Measurements from ENCODE around the gene ELF3. TPM values are rescaled to one million over a fixed set of nuclear protein-coding genes. Genes with fewer than 3 reads are reported as not detected.

The ELF3 gene
- total and polyA plus RNA-seq, 2 of the 13 experiments (the other 11 are each of a cell fraction or from before 2014, with no cell fraction given) = 11.5 to 55.1 TPM

DNA sequence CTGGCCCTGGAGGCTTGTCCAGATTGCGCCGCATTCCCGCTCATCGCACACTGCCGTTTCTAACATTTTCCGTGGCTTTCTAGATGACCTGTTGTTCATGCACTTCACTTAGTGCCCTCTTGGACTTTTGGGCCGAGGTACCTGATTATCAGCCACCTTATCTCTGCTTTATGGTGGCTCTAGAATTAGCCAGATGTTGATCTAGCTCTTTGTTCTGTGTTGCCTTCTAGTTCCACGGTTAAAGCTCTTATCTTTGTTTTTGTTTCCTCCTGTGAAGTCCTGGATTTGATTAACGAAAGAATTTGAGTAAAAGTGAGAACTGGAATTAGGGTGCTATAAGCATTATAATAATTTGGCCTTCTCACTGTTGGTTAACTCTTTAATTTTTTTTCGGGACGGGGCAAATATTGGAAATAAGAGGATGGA, 27.0 kb upstream of the ELF3 start:
- ATAC-seq (no peak), DNase-seq (ENCODE audit: low spot score) (peak; percentile 61), FAIRE-seq (peak; percentile 4)
- H3K27me3 ChIP-seq (ENCODE audit: control insufficient read depth in 1 of 2, insufficient read depth in 2 of 2, low read length in 2 of 2) = no peaks in the 10 kb centered on the region
- in situ Hi-C loops (cut with HindIII; ENCODE audit: extremely low pct_ligation_motif_present, low pct_unique_long_range_greater_than_20kb) (no loop called here), intact Hi-C loops (cut with micrococcal nuclease; ENCODE audit: unreplicated experiment) (loop anchor here (5.0 kb wide), 1 partner anchor 96 kb away; the partner anchor contains the start of gene SHISA4)
- CTCF ChIA-PET (ENCODE audit: low intra/inter-chr PET ratio, low total read pairs) = no interaction called here
- H3K4me3 ChIP-seq (replicated peaks in 1 of 3; ENCODE audit: insufficient read depth in 1 of 3, low read depth in 2 of 3, low read length in 3 of 3) = peak overlapping the region; percentile 74 to 91 (median 79)
- no peaks in the 10 kb centered on the region for H4K20me1 ChIP-seq (ENCODE audit: insufficient read depth, low read length)
- WGBS (ENCODE audit: low lambda C conversion rate) = 2% methylated on average over 11 of the region's 11 CpGs
- H3K9me3 ChIP-seq (ENCODE audit: low read length) = no peaks in the 10 kb centered on the region
- H2AFZ ChIP-seq (ENCODE audit: low read length) = peak overlapping the region; percentile 75
- peak overlapping the region; percentile 93 for H3K9ac ChIP-seq (ENCODE audit: insufficient read depth, low read depth, low read length)
- H3K79me2 ChIP-seq (ENCODE audit: insufficient read depth, low read length) = peaks cover 30% of the 10 kb centered on the region
- H3K36me3 ChIP-seq (replicated peaks in 1 of 2; ENCODE audit: control insufficient read depth in 1 of 2, insufficient read depth in 2 of 2, low read length in 2 of 2) = peaks cover 0 to 6% of the 10 kb centered on the region in 2 experiments; a peak in 1 of 5 replicates
- peak overlapping the region; percentile 92 for H3K4me2 ChIP-seq (ENCODE audit: low read depth, low read length)
- H3K4me1 ChIP-seq (ENCODE audit: insufficient read depth, low read length) = peaks cover 26% of the 10 kb centered on the region
- no TSS peak for BruUV-seq (replicated peaks)
- POLR2A ChIA-PET = interaction anchor here (0.6 to 1.9 kb wide), 7 partner anchors 16 to 102 kb away, joined by 3 to 7 read pairs (median 5); partner anchors contain the start of genes ELF3 and TIMM17A
- H3K27ac ChIP-seq (ENCODE audit: extremely low read length, insufficient read depth, low read length) = peak overlapping the region; percentile 81
- TF ChIP-seq ZNF737 (CRISPR knock-in tag; IDR thresholded peaks at IDR 0.05; ENCODE audit: borderline replicate concordance) (no peak), KDM2A (CRISPR knock-in tag; IDR thresholded peaks at IDR 0.05; ENCODE audit: borderline replicate concordance, low read depth) (peak; percentile 63; the same call in 1 of the 2 replicates), MED8 (CRISPR knock-in tag; IDR thresholded peaks at IDR 0.05; ENCODE audit: insufficient replicate concordance) (peak; percentile 42), PRPF4 (IDR thresholded peaks at IDR 0.05; ENCODE audit: low read depth, low read length, poor library complexity, severe bottlenecking) (no peak), TEAD3 (CRISPR knock-in tag; optimal IDR thresholded peaks at IDR 0.05; ENCODE audit: borderline replicate concordance) (peak; percentile 32), ZNF136 (CRISPR knock-in tag; IDR thresholded peaks at IDR 0.05; ENCODE audit: low read depth) (no peak), HCFC1 (IDR thresholded peaks at IDR 0.05; ENCODE audit: low read depth, low read length) (no peak), NAIF1 (CRISPR knock-in tag; IDR thresholded peaks at IDR 0.05; ENCODE audit: borderline replicate concordance) (0 out of 2 replicates have a peak, but pooled peaks have one; percentile 10), SP140L (CRISPR knock-in tag; IDR thresholded peaks at IDR 0.05; ENCODE audit: borderline replicate concordance) (no peak), ZGPAT (CRISPR knock-in tag; IDR thresholded peaks at IDR 0.05) (peak; percentile 22; the same call in 1 of the 2 replicates), GFI1 (CRISPR knock-in tag; IDR thresholded peaks at IDR 0.05; ENCODE audit: borderline replicate concordance) (peak; percentile 59; the same call in 1 of the 2 replicates), POGZ (CRISPR knock-in tag; IDR thresholded peaks at IDR 0.05) (peak; percentile 9; the same call in 1 of the 2 replicates), ZNF333 (CRISPR knock-in tag; IDR thresholded peaks at IDR 0.05; ENCODE audit: borderline replicate concordance) (0 out of 2 replicates have a peak, but pooled peaks have one; percentile 52), SAP130 (CRISPR knock-in tag; IDR thresholded peaks at IDR 0.05; ENCODE audit: low read depth) (peak; percentile 2; the same call in 1 of the 2 replicates), JUNB (CRISPR knock-in tag; IDR thresholded peaks at IDR 0.05; ENCODE audit: borderline replicate concordance) (no peak), HIVEP1 (CRISPR knock-in tag; IDR thresholded peaks at IDR 0.05) (0 out of 2 replicates have a peak, but pooled peaks have one; percentile 1), MIER3 (CRISPR knock-in tag; IDR thresholded peaks at IDR 0.05; ENCODE audit: borderline replicate concordance) (no peak), ZMYM4 (CRISPR knock-in tag; IDR thresholded peaks at IDR 0.05) (peak; percentile 36; the same call in 1 of the 2 replicates), ZBED4 (CRISPR knock-in tag; IDR thresholded peaks at IDR 0.05; ENCODE audit: borderline replicate concordance) (no peak)
